ENCODE data around the gene TTF2. TPM values are rescaled to one million over a fixed set of nuclear protein-coding genes. Genes with fewer than 3 reads are reported as not detected.
"Not testable (repeated sequence)": the region's sequence is repeated elsewhere in the genome, so short reads cannot be mapped to it uniquely, and the experiment has no call there.

TTF2 gene
- total RNA-seq, 2 donors from 2014 or later = 87.0 to 151 TPM

- peaks cover 0 to 6% of the 10 kb centered on the region in 2 donors for H3K4me1 Mint-ChIP-seq (ENCODE audit: low read depth in 2 of 2)
- H3K9me3 Mint-ChIP-seq = no peaks in the 10 kb centered on the region
- H3K36me3 Mint-ChIP-seq = no peaks in the 10 kb centered on the region
- H3K4me3 Mint-ChIP-seq = no peak overlapping the region
- no peak for DNase-seq (ENCODE audit: low spot score)
- no peak overlapping the region for H3K27ac Mint-ChIP-seq
- H3K27me3 Mint-ChIP-seq = peaks cover 0 to 2% of the 10 kb centered on the region in 2 donors
- ATAC-seq = no peak
These were observed 52.1 kb downstream of the TTF2 start for GRCh38 chr1:117112047-117112717.

DNA sequence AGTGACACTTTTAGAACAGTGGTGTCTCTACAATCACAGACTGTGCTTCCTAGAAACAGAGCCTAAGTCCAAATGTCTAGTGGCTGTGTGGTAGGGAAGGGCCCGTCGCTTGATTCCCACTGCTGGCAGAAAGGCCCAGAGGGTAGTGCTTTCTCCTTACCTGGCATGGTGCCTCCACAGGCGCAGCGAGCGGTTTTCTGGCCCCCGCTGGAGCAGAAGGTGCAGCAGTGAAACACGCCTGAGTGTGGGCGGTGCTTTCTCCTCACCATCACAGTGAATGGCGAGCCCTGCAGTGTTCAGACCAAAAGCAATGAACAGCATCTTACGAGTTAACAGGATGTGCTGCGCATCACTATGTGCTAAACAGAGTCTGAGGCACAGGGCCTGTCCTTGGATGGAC is 53.1 kb downstream of the TTF2 start:
- ATAC-seq = no peak
- peaks cover 0 to 2% of the 10 kb centered on the region in 2 donors for H3K27me3 Mint-ChIP-seq
- DNase-seq (ENCODE audit: low spot score) = no peak
- H3K4me1 Mint-ChIP-seq (ENCODE audit: low read depth in 2 of 2) = peaks cover 0 to 6% of the 10 kb centered on the region in 2 donors
- no peak overlapping the region for H3K4me3 Mint-ChIP-seq
- no peaks in the 10 kb centered on the region for H3K9me3 Mint-ChIP-seq
- H3K27ac Mint-ChIP-seq = no peak overlapping the region
- no peaks in the 10 kb centered on the region for H3K36me3 Mint-ChIP-seq

DNA sequence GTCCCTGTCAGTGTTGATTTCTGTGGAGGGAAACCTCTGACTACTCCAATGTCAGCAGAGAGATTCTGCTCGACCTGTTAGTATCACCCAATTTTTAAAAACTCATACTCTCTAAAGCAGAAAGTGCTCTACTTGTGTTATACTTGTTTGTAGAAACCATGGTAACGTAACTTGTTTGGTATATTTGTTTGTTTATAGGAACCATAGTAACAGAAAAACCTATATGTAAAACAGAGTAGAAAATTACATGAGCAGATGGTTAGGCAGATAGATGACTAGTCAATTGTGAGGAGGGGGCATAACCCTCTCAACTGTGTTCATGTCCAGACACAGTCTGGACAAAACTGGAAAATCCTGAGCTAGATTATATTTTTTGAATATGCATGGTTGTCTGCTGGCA is 54.8 kb downstream of the TTF2 start:
- Mint-ChIP-seq H3K4me1 (ENCODE audit: low read depth in 2 of 2) (peaks cover 0 to 3% of the 10 kb centered on the region in 2 donors), H3K4me3 (no peak overlapping the region), H3K9me3 (no peaks in the 10 kb centered on the region), H3K36me3 (no peaks in the 10 kb centered on the region), H3K27me3 (peaks cover 0 to 2% of the 10 kb centered on the region in 2 donors), H3K27ac (no peak overlapping the region)
- ATAC-seq (no peak), DNase-seq (ENCODE audit: low spot score) (no peak)

GRCh38 chr1:117116090-117116783 is 56.1 kb downstream of the TTF2 start:
- no peak overlapping the region for H3K27ac Mint-ChIP-seq
- peaks cover 4 to 6% of the 10 kb centered on the region in 2 donors for H3K4me1 Mint-ChIP-seq (ENCODE audit: low read depth in 2 of 2)
- ATAC-seq = no peak
- no peaks in the 10 kb centered on the region for H3K9me3 Mint-ChIP-seq
- H3K27me3 Mint-ChIP-seq = peaks cover 0 to 2% of the 10 kb centered on the region in 2 donors
- DNase-seq (ENCODE audit: low spot score) = no peak
- H3K4me3 Mint-ChIP-seq = no peak overlapping the region
- H3K36me3 Mint-ChIP-seq = no peaks in the 10 kb centered on the region

DNA sequence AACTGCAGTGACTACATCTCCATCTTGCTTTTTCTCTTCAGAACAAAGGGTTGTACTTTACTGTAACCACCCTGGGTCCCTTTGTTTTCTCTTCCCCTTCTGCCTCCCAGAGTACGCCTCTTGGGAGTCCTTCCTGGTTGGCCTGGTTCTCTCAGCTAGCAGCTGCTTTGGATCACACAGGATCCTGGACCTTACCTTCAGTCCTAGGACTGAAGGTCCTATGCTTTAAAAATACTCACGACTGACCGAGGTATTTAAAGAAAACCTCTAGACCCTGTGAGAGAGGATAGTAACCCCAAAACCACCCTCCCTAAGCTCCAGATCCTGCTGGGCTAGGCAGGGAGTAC is 56.6 kb downstream of the TTF2 start:
- Mint-ChIP-seq H3K27ac (no peak overlapping the region), H3K4me3 (no peak overlapping the region), H3K9me3 (no peaks in the 10 kb centered on the region), H3K27me3 (peaks cover 0 to 2% of the 10 kb centered on the region in 2 donors), H3K4me1 (ENCODE audit: low read depth in 2 of 2) (peaks cover 4 to 6% of the 10 kb centered on the region in 2 donors), H3K36me3 (no peaks in the 10 kb centered on the region)
- ATAC-seq (no peak), DNase-seq (ENCODE audit: low spot score) (no peak)

GRCh38 chr1:117117697-117118096 is 57.6 kb downstream of the TTF2 start:
- peaks cover 5 to 6% of the 10 kb centered on the region in 2 donors for H3K4me1 Mint-ChIP-seq (ENCODE audit: low read depth in 2 of 2)
- no peak for DNase-seq (ENCODE audit: low spot score)
- no peaks in the 10 kb centered on the region for H3K36me3 Mint-ChIP-seq
- no peaks in the 10 kb centered on the region for H3K9me3 Mint-ChIP-seq
- H3K27ac Mint-ChIP-seq = no peak overlapping the region
- H3K4me3 Mint-ChIP-seq = no peak overlapping the region
- H3K27me3 Mint-ChIP-seq = peaks cover 0 to 3% of the 10 kb centered on the region in 2 donors
- ATAC-seq = no peak

GRCh38 chr1:117118137-117118536 is 58.0 kb downstream of the TTF2 start:
- DNase-seq (ENCODE audit: low spot score) (no peak), ATAC-seq (no peak)
- Mint-ChIP-seq H3K9me3 (no peaks in the 10 kb centered on the region), H3K36me3 (no peaks in the 10 kb centered on the region), H3K4me3 (no peak overlapping the region), H3K27me3 (peaks cover 0 to 4% of the 10 kb centered on the region in 2 donors), H3K27ac (no peak overlapping the region), H3K4me1 (ENCODE audit: low read depth in 2 of 2) (peaks cover 6% of the 10 kb centered on the region in 2 donors)

DNA sequence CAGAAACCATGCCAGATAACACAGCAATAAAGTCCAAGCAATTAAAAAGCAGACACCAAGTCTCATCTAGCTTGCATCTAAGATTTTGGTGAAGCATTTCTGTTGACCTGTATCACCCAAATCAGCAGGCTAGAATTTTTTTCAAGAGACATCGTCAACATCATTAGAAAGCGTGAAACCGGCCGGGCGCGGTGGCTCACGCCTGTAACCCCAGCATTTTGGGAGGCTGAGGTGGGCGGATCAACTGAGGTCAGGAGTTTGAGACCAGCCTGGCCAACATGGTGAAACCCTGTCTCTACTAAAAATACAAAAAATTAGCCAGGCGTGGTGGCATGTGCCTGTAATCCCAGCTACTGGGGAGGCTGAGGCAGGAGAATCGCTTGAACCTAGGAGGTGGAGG is 59.0 kb downstream of the TTF2 start:
- not testable (repeated sequence) for H3K4me1 Mint-ChIP-seq (ENCODE audit: low read depth in 2 of 2); H3K4me3 Mint-ChIP-seq

DNA sequence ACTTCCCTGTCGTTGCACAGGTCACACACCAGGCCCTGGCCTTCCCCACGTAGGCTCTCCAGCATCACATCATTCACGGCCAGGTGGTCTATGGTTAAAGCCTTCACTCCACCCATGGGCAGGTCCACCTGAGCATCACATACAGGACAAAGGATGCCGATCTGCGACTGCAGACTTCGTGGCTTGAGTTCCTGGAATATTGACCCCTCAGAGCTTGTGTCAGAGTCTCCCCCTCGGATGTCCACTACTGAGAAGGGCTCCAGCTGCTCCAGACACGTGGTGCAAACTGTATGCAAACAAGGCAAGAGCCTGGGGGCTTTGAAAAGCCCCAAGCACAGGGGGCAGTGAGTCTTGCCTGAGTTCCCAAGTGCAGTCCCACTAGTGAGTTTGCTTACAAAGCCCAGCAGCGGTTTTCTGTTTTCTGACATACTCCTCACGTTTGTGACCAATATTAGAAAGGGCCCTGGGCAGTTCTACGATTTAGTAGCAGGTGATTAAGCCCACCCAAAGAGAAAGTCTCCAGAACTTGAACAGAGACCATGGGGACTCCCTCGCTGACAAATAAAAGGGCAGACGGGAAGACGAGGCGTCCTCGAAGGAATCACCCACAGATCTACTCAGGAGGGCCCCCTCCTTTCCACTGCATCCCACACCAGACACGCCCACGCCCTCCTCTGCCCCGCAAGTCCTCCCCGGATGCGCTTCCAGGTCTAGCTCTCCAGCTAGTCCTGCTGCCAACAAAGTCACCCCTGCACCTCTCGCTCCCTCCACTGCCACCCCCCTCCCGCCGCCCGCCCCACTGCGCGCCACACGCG is 60.9 kb downstream of the TTF2 start:
- DNase-seq (ENCODE audit: low spot score) = no peak
- peak overlapping the region; percentile 83 for H3K4me3 Mint-ChIP-seq
- peaks cover 0 to 6% of the 10 kb centered on the region in 2 donors for H3K27me3 Mint-ChIP-seq
- no peaks in the 10 kb centered on the region for H3K9me3 Mint-ChIP-seq
- H3K36me3 Mint-ChIP-seq = no peaks in the 10 kb centered on the region
- peak overlapping the region; percentile 9 to 27 for H3K27ac Mint-ChIP-seq
- peaks cover 6% of the 10 kb centered on the region in 2 donors for H3K4me1 Mint-ChIP-seq (ENCODE audit: low read depth in 2 of 2)
- ATAC-seq = no peak

More for the DNA sequence above, 59.0 kb downstream of the TTF2 start:
- H3K36me3 Mint-ChIP-seq; H3K27ac Mint-ChIP-seq; H3K27me3 Mint-ChIP-seq; ATAC-seq; H3K9me3 Mint-ChIP-seq; DNase-seq (ENCODE audit: low spot score): not testable (repeated sequence)

DNA sequence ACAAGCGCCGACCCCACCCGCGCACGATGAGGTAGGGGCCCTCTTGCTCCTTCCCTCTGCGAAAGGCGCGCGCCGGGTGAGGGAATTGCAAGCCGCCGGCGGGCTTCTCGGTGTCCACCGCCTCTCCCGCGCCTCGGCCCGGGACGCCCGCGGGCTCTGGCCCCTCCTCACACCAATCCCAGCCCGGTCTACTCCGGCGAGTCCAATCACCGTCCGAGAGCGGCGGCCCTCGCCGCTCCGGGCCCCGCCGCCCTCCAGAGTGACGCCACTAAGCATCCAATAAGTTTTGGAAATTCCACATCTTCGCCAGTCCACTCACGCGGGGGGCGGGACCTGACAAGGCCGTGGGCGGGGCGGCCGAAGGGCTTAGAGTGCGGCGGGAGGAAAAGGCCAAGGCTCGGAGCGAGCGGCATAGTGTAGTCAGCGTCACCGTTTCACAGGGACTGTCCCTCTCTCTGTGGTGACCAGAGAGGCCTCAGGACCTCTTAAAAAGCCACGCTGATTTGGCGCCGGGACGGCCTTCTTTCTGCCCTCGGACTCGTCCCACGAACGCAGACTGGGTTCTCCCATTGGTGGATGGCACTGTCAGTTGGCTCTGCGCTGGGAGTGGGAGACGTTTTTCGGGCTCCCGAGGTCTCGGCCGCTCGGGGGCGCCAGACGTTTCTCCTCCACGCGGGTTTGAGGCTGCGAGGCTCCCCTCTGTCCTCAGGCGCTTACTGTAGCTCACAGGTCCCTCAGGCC is 61.6 kb downstream of the TTF2 start, which contains the start of gene TRIM45:
TSS of gene TRIM45 (minus strand) at position 161 of the 741 bp plus-strand sequence. CDS start 548 bp downstream, outside the sequence.
- Mint-ChIP-seq H3K9me3 (no peaks in the 10 kb centered on the region), H3K27ac (peak within 1 kb of the TSS; percentile 21 to 27), H3K4me3 (peak within 1 kb of the TSS; percentile 83), H3K36me3 (no peaks in the 10 kb centered on the region), H3K27me3 (peaks cover 0 to 8% of the 10 kb centered on the region in 2 donors), H3K4me1 (ENCODE audit: low read depth in 2 of 2) (peaks cover 6% of the 10 kb centered on the region in 2 donors)
- DNase-seq (ENCODE audit: low spot score) (peak; percentile 94), ATAC-seq (peak; percentile 95)

GRCh38 chr1:117122330-117123025 is 62.4 kb downstream of the TTF2 start:
- H3K27ac Mint-ChIP-seq = no peak overlapping the region
- peak overlapping the region; percentile 83 for H3K4me3 Mint-ChIP-seq
- H3K27me3 Mint-ChIP-seq = peaks cover 0 to 12% of the 10 kb centered on the region in 2 donors
- peaks cover 6% of the 10 kb centered on the region in 2 donors for H3K4me1 Mint-ChIP-seq (ENCODE audit: low read depth in 2 of 2)
- H3K36me3 Mint-ChIP-seq = no peaks in the 10 kb centered on the region
- ATAC-seq = no peak
- H3K9me3 Mint-ChIP-seq = no peaks in the 10 kb centered on the region
- DNase-seq (ENCODE audit: low spot score) = no peak

DNA sequence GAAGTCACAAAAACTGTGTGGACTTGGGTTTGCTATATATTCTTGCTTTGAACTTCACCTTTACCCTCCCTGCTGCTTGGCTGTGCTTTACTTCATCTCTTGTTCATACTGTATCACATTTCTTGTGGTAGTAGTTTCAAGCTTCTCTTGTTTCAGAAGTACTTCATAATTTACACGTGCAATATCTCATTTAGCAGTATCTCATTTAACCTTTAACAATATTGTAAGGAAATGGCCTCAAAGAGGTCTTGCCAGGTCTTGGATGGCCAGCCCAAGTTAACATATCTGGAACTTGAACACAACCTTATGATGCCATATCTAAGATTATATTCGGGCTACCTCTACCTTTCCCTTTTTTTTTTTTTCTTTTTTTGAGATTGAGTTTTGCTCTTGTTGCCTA is 63.1 kb downstream of the TTF2 start:
- DNase-seq (ENCODE audit: low spot score) (no peak), ATAC-seq (no peak)
- peaks cover 0 to 12% of the 10 kb centered on the region in 2 donors for H3K27me3 Mint-ChIP-seq
- H3K36me3 Mint-ChIP-seq = no peaks in the 10 kb centered on the region
- no peaks in the 10 kb centered on the region for H3K9me3 Mint-ChIP-seq
- H3K4me3 Mint-ChIP-seq = peak overlapping the region; percentile 15
- H3K27ac Mint-ChIP-seq = no peak overlapping the region
- H3K4me1 Mint-ChIP-seq (ENCODE audit: low read depth in 2 of 2) = peaks cover 6% of the 10 kb centered on the region in 2 donors

- ATAC-seq = no peak
- DNase-seq (ENCODE audit: low spot score) = no peak
- H3K4me3 Mint-ChIP-seq = no peak overlapping the region
- no peaks in the 10 kb centered on the region for H3K9me3 Mint-ChIP-seq
- H3K4me1 Mint-ChIP-seq (ENCODE audit: low read depth in 2 of 2) = peaks cover 6% of the 10 kb centered on the region in 2 donors
- H3K27me3 Mint-ChIP-seq = peaks cover 0 to 12% of the 10 kb centered on the region in 2 donors
- H3K36me3 Mint-ChIP-seq = no peaks in the 10 kb centered on the region
- H3K27ac Mint-ChIP-seq = no peak overlapping the region
These were observed 64.5 kb downstream of the TTF2 start for GRCh38 chr1:117124661-117125060.

Measured in natural killer cell treated with Interleukin-12 subunit alpha and Interleukin-12 subunit beta and Interleukin-15 and Interleukin-18, amount 100 ng/mL, for 72 hours (primary cell).